ENCODE results near the gene GCSAML. TPM values are rescaled to one million over a fixed set of nuclear protein-coding genes. Genes with fewer than 3 reads are reported as not detected.

The GCSAML gene
- total and polyA plus RNA-seq, 9 of the 15 experiments (the other 6 are each of a cell fraction or from before 2014, with no cell fraction given) = 0.01 TPM; not detected in 8

GRCh38 chr1:247548092-247548491, 842 bp upstream of the GCSAML start:
- ChIA-PET CTCF (ENCODE audit: low intra/inter-chr PET ratio) (no interaction called here), POLR2A (no interaction called here)
- WGBS (ENCODE audit: insufficient coverage, low coverage, missing lambda C conversion rate) = 0% methylated on average over 5 of the region's 5 CpGs
- FAIRE-seq = no peak
- in situ Hi-C loops (cut with MboI) (no loop called here), intact Hi-C loops (cut with micrococcal nuclease) (no loop called here)
- Histone ChIP-seq H3K4me1 (replicated peaks in 1 of 2; ENCODE audit: control insufficient read depth in 2 of 2, insufficient read depth in 2 of 2, low read length in 2 of 2) (peaks cover 2 to 8% of the 10 kb centered on the region in 2 experiments; a peak in 2 of 5 replicates), H3K9ac (ENCODE audit: insufficient read depth in 1 of 2, low read depth in 2 of 2, low read length in 2 of 2) (peak overlapping the region in 1 of 2 experiments; percentile 31; a peak in 1 of 4 replicates), H3K79me2 (ENCODE audit: control insufficient read depth, insufficient read depth, low read length) (no peaks in the 10 kb centered on the region), H3K4me2 (ENCODE audit: insufficient read depth, low read length) (no peak overlapping the region), H3K27me3 (ENCODE audit: control insufficient read depth in 2 of 2, insufficient read depth in 2 of 2, low read length in 2 of 2) (peaks cover 0 to 9% of the 10 kb centered on the region in 2 experiments; a peak in 2 of 5 replicates), H3K9me3 (replicated peaks; ENCODE audit: control insufficient read depth, insufficient read depth, low read depth, low read length) (no peaks in the 10 kb centered on the region), H3K9me1 (ENCODE audit: control insufficient read depth, insufficient read depth, low read length) (no peaks in the 10 kb centered on the region), H3K36me3 (ENCODE audit: control insufficient read depth, insufficient read depth, low read length) (no peaks in the 10 kb centered on the region), H3K4me3 (no peak overlapping the region), H4K20me1 (replicated peaks; ENCODE audit: control insufficient read depth, insufficient read depth, low read length) (no peaks in the 10 kb centered on the region), H3K27ac (ENCODE audit: extremely low read depth, low read depth, low read length) (no peak overlapping the region), H2AFZ (ENCODE audit: low read depth, low read length) (no peak overlapping the region)
- BruUV-seq (replicated peaks) = no TSS peak
- ATAC-seq = peak; percentile 74
- peak in 2 of 4 experiments; percentile 44 to 53 for DNase-seq (ENCODE audit: extremely low read depth in 1 of 4, low spot score in 3 of 4)
- TF ChIP-seq ZBTB11 (CRISPR knock-in tag; IDR thresholded peaks at IDR 0.05) (0 out of 6 replicates have a peak, but pooled peaks of 1 of the 3 experiments have one; percentile 36), POLR3A (IDR thresholded peaks at IDR 0.05; ENCODE audit: borderline replicate concordance, extremely low read depth, insufficient read depth, insufficient read length) (no peak), SRSF1 (IDR thresholded peaks at IDR 0.05; ENCODE audit: low read depth, low read length) (no peak), TEAD4 (IDR thresholded peaks at IDR 0.05; ENCODE audit: low read length) (peak; percentile 93), TEAD4 (CRISPR knock-in tag; IDR thresholded peaks at IDR 0.05; ENCODE audit: borderline replicate concordance) (no peak), ZNF282 (CRISPR knock-in tag; IDR thresholded peaks at IDR 0.05) (no peak), CCAR2 (IDR thresholded peaks at IDR 0.05; ENCODE audit: low read depth, low read length) (no peak), ZNF445 (CRISPR knock-in tag; IDR thresholded peaks at IDR 0.05; ENCODE audit: low read depth) (peak; percentile 61; the same call in 1 of the 2 replicates), ZKSCAN8 (CRISPR knock-in tag; IDR thresholded peaks at IDR 0.05) (no peak), NFIC (IDR thresholded peaks at IDR 0.05) (0 out of 2 replicates have a peak, but pooled peaks have one; percentile 23), ZNF175 (CRISPR knock-in tag; IDR thresholded peaks at IDR 0.05; ENCODE audit: low read depth) (no peak), ARID4B (CRISPR knock-in tag; IDR thresholded peaks at IDR 0.05) (no peak), MTA3 (IDR thresholded peaks at IDR 0.05; ENCODE audit: borderline replicate concordance) (no peak)
